DMS153 (cell line): Measurements from ENCODE around the gene MKNK1.
A peak's percentile ranks its signal among the peaks of the same experiment; 100 is the strongest.

ENCODE experiments used
- DNase-seq: peaks from one replicate; lab custom pipeline; 2025; lab: John Stamatoyannopoulos, UW

MKNK1 gene

DNA sequence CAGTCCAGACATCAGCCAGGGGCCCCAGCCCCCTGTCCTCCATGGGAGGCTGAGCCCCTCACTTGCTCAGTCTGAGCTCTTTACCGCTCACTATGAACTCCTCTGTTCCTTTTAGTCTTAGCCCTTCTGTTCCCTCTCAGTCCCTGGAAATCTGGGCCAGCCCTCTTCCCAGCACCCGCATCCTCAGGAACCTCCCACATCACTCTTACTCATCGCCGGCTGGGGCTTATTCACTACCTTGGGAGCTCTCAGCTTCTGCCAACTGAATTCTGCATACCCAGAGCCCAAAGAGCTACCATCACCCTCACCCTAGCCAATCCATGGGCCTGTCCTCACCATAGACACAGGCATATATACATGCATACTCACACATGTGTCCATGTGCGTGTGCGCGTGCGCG, 64.1 kb downstream of the MKNK1 start:
- no peak for DNase-seq

DNA sequence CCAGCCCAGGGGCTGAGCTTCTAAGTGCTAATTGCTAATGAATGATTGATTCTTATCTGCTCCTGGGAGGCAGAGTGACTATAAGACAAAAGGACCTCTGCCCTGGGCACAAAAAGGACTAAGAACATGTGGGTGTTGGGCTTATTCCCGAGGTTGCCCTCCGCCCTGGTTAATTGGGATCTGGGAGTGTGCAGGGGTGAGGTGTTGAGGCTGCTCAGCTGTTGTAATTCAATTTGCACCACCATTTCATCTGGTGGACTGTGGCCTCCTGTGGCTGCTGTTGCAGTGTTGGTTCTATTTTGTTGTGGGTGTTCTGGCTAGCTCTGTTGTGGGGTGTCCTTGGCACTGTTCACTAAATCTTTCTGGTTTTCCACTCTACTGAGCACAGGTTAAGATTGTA, 65.9 kb downstream of the MKNK1 start:
- DNase-seq, result no peak

DNA sequence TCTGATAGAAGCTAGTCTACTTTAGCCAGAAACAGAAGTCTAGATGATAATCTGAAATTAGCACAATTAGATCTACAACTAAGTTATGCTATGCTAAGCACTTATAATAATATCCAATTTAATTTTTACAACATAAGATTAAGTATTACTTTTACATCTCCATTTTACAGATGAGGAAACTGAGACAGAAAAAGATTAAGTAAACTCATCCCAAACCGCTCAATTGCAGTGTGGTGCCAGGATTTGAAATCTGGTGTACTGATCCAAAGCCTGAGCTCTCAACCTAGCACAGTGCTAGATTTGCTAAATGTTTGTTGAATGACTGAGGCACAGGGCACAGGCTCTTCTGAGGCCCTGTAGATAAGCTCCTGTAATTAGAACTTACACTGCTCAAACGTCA, 66.4 kb downstream of the MKNK1 start:
- no peak for DNase-seq

DNA sequence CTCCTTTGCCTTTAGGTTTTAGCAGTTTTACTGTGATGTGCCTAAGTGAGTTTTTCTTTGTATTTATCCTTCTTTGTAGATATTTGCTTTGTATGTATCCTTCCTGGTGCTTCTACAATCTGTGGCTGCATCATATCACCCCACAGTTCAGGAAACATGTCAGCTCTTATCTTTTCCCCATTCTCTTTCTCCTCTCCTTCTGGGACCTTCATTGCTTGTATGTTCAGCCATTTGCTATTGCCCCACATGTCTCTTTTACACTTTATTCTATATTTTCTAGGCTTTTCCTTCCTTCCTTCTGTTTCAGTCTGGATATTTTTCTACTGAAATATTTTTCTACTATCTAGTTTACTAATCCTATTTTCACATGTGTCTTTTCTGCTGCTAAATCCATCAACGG, 67.5 kb downstream of the MKNK1 start:
- no peak for DNase-seq

DNA sequence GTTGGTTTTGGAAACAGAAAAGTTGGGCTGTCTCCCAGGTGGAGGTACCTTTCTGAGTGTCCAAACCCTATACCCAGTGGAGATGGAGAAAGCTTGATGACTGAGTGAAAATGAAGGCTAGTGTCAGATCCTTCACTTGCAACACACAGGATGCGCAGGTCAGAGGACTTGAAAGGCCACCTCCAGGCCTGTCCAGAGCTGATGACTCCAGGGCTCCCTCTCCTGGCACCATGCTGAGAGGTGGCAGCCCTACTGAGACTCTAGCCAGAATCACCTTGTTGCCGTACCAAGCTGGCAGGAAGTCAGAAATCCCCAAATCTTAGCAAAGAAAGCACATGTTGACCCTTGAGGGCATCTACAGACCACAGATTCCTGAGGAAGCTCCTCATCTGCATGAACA, 69.0 kb downstream of the MKNK1 start:
- DNase-seq, result no peak

DNA sequence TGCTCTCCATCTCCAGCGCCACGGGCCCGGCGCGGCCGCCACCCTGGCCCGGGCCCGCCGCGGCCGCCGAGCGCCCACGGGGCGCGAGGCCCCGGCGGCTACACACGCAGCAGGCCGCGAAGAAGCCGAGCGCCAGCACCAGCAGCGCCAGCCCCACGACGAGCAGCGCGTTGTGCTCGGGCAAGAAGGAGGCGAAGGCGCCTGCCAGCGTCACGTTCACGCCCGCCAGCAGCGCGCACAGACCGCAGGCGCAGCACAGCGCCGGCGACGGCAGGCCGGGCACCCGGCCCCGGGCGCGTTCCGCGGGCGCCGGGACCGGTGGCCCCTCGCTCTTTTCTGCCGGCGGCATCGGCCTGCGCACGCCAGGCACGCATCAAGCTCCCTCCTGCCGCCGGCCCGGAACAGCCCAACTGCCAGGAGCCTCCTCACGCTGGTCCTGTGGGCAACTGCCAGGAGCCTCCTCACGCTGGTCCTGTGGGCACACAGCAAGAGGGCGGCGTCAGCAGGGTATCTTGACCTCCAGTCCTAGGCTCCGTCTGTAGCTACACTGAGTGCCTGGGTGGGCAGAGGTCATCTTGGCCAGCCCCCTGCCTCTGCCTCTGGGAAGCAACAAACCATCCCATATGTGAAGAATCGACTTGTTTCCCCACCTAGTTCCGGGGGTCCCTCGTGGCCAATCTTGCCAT, 70.7 kb downstream of the MKNK1 start:
- DNase-seq, result no peak

DNA sequence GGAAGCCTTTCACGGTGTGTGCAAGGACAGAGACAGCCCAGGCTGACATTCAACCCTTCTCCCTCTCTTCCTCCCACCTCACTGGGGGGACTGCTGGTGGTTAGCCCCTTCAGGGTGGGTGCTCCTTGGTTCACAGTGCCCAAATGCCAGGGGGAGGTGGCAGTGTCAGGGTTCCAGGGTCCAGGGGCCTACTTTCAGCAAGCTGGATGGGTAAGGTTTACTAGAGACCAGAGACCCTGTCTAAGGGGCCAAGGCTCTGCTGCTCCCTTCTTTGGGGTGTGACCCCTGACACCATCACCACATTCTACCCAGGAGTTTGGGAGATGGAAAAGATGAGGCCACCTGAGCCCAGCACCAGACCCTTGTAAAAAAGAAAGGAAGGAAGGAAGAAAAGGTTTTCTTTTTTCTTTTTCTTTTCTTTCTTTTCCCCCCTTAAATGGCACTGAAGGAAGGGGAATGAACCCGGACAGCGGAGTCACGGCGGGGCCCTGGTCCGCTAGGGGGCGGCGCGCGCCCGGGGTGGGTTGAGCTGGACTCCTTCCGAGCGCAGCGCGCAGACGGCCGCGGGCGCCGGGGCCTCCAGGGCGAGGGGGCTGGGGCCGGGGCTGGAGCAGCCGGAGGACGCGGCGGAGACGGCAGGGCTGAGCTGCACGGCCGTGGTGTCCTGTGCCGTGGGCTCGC, 71.4 kb downstream of the MKNK1 start:
- peak; percentile 41 for DNase-seq

DNA sequence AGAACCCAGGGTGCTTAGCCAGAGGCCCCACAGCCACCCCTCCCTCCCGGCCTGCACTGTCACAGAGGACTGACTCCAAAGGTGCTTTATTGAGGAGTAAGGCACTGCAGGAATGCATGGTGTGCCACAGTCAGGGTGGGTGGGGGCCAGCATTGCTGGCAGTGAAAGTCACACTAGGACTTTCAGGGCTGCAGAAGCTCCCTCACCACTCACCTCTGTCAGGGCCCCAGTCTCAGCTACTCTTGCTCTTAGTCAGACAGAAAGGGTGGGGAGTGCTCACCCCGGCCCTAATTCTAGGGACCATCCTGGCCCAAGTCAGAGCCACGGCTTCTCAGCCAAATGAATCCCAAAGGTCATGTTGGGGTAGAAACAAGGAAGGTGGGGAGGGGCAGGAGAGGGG, 72.0 kb downstream of the MKNK1 start:
- DNase-seq, result no peak

DNA sequence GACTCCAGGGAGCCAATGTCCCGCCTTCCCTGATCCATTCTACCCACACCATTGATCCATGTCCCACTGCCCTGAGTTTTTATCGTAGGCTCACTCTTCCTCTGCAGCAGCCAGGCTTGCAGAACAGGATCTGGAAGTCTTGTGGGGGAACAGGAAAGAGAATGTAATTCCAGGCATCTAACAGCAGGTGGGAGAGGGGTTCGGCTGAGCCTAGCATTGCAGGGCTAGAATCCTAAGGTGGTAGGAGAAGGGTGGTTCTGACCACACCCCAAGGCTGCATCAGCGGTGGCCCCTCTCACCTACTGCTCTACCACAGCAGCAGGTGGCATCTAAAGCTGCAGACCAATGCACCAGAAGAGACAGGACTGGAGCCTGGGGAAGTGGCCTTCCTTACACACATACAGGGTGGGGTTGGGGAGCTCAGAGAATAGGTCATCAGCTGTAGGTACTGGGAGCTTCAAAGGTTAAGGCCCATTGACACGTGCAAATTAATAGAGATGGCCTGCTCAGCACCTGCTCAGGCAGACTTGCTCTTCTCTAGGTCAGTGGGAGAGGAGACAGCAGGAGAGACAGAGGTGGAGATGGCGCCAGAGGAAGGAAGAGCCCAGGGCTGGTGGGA, 73.2 kb downstream of the MKNK1 start:
- DNase-seq, result no peak

DNA sequence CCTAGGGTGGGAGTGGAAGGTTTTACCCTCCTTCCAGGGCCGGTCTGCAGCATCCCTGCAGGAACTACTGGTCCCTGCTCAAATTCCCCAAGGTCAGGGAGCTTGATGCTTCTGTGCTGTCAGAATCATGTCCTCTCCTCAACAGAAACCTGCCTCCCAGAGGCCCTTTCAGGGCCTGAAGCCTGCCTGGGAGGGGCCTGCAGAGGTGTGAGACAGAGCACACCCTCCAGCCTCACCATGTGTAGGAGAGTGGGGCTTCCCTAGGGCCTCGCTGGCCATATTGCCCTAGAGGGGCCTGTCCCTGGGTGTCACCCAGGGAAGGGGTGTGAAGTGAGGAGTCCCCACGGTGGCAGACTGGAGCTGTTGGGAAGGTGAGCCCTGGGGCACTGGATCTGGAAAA, 73.8 kb downstream of the MKNK1 start:
- DNase-seq, result no peak

DNA sequence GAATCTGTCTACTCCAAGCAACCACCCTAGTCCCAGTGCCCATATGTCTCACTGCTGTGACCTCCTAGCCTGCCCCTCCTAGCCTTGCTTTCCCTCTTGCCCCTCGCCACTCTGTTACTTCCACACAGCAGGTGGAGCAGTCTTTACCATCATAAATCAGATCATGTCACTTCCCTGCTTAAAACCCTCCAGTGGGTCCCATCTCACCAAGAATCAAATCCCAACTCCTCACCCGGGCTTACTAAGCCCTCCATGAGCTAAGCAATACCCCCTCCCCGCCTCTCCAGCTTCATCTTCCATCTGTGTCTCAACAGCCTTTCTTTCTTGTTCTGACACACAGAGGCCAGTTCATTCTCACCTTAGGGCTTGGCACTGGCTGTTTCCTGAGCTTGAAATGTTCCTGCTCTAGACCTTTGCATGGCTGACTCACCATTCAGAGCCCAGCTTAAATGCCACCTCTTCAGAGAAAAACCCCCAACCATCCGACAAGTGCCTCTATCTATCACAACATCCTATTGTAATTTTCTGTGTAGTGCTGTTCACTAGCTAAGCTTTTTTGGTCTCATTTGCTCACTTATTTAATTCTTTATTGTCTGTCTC, 74.9 kb downstream of the MKNK1 start:
- DNase-seq, result no peak

DNA sequence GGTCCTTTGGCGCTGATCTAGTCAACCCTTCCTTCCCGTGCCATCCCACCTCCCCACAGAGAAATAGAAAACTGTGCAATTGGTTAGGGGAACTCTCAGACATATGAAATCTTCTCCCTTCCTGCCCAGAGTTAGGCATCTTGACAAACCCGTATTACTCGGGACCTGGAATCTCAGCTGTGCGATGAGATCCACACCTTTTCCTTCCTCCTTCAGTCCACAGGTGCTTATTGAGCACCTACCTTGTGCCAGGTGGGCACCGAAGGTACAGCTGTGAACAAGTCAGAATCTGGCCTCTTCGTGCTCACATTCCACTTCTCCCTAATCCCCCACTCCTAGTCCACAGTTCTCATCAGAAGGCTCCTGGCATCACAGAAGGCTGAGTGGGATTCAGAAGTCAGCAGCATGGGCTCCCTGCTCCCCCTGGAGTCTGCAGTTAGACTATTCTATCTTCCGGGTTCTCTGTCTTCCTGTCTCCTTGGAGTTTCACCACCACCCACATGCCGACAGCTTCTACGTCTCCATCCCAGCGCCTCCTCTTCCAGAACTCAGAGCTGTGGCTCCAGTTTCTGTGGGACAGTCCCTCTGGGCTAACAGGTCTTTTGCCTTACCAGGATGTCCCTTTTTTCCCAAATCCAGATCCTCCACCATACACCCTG, 75.6 kb downstream of the MKNK1 start:
- no peak for DNase-seq

DNA sequence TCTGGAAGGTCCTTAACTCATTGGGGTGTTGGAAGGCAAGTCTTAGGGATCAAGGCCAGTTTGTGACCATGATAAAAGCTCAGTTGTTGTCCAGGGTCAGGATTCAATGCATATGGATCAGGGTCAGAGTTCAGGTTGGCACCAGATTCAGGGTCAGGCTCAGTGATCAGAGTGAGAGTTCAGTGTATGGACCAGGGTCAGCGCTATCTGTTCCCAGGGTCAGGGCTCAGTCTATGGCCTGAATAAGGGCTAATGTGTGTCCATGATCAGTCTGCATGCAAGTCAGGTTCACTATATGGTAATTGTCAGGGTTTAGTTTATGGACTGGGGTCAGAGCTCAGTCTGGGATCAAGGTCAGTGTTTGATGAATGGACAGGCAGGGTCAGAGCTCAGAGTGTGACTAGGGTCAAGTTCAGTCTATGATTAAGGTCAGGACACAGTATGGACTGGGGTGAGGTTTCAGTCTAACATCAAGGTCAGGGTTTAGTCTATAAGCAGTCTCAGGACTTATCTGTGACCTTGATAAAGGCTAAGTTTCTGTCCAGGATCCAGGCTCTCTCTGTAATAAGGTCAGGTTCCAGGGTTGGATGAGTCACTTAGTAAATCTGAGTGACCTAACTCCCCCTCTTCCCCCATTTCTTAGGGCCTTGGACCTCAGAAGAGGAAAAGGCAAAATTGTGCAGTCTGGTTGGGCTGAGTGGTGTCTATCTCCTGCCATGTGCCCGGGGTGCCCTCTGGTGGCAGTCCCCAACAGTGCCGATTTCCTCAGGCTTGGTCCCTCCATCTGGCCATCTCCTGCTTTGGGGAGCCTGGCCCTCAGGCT, 76.4 kb downstream of the MKNK1 start:
- peak; percentile 64 for DNase-seq

DNA sequence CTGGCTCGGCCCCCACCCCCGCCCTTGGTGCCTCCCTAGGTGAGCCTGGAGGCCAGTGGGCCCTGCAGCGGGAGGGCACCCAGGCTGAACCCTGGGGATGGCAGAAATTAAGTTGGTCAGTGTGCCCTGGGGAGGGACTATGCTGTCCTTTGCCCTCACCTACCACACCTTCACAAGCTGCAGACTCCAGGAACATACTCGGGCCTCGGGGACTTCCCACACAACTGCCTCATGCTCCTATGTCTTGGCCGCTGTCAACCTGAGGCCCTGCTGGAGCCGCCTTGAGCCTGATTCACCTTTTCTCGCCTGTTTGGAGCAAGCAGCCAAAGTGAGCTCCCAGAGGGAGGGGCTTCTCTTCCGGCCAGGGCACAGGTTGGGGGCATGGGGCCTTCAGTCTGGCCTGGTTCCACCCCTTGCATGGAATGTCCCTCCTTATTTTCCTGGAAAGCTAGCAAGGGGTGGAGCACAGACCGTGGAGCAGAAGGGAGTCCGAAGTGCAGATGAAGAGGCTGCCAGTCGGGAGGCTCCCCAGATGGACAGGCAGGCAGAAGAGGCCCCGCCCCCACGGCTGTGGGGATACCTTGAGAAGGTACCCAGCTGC, 77.3 kb downstream of the MKNK1 start:
- no peak for DNase-seq

DNA sequence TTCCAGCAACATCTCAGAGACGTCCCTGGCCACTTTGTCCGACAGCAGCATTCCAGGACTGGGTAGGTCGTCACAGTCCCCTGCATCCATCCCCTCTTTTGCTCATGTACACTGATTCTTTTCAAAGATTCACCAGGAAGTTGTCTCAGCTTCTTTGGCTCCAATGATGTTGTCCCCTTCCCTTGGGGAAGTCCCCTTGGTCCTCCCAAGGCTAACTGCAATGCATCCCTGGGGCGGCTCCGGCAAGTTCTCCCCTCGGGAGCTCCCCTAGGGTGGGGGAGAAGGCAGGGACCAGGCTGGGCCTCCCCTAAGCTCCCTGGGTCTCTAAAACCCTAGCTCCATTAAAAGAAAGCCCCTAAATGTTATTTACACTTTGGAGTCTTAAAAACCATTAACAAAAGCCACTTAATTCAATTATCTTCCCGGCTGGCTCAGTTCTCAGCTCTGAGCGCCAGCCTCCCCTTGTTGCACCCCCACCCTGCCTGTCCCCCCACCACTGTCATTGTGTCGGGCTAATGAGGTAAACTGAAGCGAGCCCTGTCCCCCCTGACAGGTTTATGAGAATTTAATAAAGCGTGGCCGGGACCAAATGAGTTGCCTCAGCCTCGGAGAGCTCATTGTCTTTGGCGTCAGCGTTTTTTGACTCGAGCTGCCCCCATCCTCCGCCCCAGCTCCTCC, 77.9 kb downstream of the MKNK1 start:
- DNase-seq, result no peak

DNA sequence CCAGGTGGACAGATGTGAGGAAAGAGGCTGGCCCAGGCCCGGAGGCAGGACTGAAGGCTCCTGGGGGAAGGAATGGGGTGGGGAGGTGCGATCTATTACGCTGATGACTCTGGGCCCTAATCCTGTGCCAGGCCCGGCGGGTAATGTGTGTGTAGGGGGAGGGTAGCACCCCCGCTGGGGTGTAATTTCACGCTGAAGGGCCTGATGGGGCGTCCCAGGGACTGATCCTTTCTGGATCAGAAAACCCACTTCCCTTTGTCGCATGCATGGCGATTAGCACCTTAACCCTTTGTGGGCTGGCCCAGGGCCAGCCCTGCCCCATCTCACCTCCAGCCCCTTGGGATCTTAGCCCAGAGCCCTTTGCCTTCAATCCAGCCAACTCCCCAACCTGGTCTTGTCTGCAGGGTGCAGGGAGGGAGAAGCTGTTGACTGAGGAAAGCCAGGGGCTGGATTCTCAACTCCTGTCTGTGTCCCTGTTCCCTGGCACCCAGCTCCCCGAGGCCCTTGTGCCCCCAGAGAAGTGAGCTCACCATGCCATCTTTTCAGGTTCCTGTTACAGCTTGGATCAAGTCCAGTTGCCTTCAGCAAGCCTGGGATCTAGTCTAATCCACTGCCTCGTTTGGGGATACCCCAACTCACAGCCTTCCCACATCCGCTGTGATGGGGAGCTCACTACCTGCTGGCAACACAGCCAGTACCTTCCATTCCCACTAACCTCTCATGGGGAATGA, 78.7 kb downstream of the MKNK1 start:
- no peak for DNase-seq

DNA sequence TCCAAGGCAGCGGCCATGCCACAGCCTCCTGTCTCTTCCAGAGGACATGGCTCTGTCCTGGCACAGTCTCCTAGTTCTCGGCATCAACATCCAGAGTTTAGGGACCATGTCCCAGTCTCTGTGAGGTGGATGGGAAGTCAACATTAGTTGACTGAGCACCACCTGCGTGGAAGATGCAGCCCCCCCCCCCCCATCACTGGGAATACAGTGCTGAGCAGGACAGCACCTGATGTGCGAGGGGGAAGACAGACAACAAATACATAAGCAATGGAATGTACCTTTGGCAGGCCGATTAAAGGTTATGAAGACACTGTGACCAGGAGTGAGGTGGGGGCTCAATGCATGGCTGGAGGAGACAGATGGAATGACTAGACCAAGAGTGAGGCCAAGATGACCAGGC, 79.2 kb downstream of the MKNK1 start:
- DNase-seq, result no peak

DNA sequence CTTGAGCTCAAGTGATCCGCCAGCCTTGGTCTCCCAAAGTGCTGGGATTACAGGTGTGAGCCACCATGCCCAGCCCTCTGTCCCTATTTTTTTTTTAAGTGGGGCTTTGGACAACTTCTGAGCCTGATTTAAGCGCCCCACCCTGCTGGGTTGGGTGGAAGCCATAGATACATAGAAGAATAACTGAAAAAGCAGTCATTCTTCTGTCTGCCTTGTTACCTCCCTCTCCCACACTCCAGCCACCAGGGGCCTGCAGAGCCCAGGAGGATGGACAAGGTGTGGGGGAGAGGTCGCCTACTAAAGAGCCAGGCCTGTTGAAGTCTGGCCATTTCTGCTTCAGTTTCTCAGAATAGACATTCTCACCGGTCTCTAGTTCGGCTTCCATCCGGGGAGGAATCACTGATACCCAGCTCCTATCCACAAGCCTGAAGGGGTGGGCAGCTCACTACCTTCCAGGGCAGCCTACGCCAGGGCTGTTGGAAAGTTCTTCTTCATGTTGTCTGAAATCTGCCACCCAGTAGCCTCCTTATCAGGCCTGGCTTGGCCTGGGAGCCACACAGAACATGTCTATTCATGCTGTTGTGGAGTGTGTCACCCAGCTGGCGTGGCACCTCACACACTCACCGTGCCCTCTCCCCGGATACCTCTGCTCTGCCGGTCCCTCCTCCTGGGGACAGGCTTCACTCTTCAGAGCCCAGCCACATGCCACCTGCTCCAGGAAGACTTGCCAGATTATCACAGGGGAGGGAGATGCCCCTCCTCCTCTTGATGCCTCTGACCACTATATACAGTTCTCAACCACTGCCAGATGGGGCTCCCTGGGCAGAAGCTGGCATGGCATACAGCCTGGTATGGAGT, 80.3 kb downstream of the MKNK1 start:
- DNase-seq, result peak; percentile 50

DNA sequence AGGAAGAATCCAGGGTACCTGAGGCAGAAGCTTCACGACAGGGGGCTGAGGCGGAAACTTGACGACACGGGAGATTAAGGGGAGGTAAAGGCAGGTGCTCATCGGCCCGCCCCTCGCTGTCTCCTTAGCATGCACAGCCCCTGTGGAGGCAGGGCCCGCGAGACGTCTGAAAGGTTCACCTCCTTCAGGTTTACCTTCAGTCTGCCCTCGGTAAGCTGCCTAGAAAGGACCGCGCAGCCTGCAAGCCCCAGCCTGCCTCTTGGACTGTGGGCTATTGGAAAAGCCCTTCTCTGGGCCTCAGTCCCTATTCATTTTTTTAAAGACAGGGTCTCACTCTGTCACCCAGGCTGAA, 81.1 kb downstream of the MKNK1 start:
- DNase-seq, result no peak
